ENCODE measurements around the gene SEMA4D. TPM values are rescaled to one million over a fixed set of nuclear protein-coding genes. Genes with fewer than 3 reads are reported as not detected.

Gene SEMA4D
- total and polyA plus RNA-seq, 9 of the 15 experiments (the other 6 are each of a cell fraction or from before 2014, with no cell fraction given) = 0.38 to 5.1 (median 1.8) TPM

GRCh38 chr9:89475891-89476440, 21.9 kb downstream of the SEMA4D start (continued):
- no peak for TF ChIP-seq SAFB2 (IDR thresholded peaks at IDR 0.05; ENCODE audit: borderline replicate concordance, low read depth, low read length, severe bottlenecking)

GRCh38 chr9:89474939-89475338, 23.0 kb downstream of the SEMA4D start:
- DNase-seq (ENCODE audit: extremely low read depth in 1 of 4, low spot score in 3 of 4) = no peak
- ChIA-PET POLR2A (no interaction called here), CTCF (ENCODE audit: low intra/inter-chr PET ratio) (no interaction called here)
- no peak overlapping the region for H3K4me2 ChIP-seq (ENCODE audit: insufficient read depth, low read length)
- H4K20me1 ChIP-seq (replicated peaks; ENCODE audit: control insufficient read depth, insufficient read depth, low read length) = no peaks in the 10 kb centered on the region
- no peak overlapping the region for H2AFZ ChIP-seq (ENCODE audit: low read depth, low read length)
- 0% methylated on average over 2 of the region's 3 CpGs for WGBS (ENCODE audit: insufficient coverage, low coverage, missing lambda C conversion rate)
- no peak overlapping the region for H3K27ac ChIP-seq (ENCODE audit: extremely low read depth, low read depth, low read length)
- in situ Hi-C loops (cut with MboI) = no loop called here
- H3K79me2 ChIP-seq (ENCODE audit: control insufficient read depth, insufficient read depth, low read length) = no peaks in the 10 kb centered on the region
- peaks cover 0 to 4% of the 10 kb centered on the region in 2 experiments; a peak in 1 of 5 replicates for H3K27me3 ChIP-seq (ENCODE audit: control insufficient read depth in 2 of 2, insufficient read depth in 2 of 2, low read length in 2 of 2)
- no peaks in the 10 kb centered on the region for H3K4me1 ChIP-seq (replicated peaks in 1 of 2; ENCODE audit: control insufficient read depth in 2 of 2, insufficient read depth in 2 of 2, low read length in 2 of 2)
- no peak for FAIRE-seq
- BruUV-seq (replicated peaks) = no TSS peak
- no peaks in the 10 kb centered on the region for H3K36me3 ChIP-seq (ENCODE audit: control insufficient read depth, insufficient read depth, low read length)
- no peaks in the 10 kb centered on the region for H3K9me1 ChIP-seq (ENCODE audit: control insufficient read depth, insufficient read depth, low read length)
- H3K9me3 ChIP-seq (replicated peaks; ENCODE audit: control insufficient read depth, insufficient read depth, low read depth, low read length) = no peaks in the 10 kb centered on the region
- H3K4me3 ChIP-seq = no peak overlapping the region
- no peak for ATAC-seq
- no peak overlapping the region for H3K9ac ChIP-seq (ENCODE audit: insufficient read depth in 1 of 2, low read depth in 2 of 2, low read length in 2 of 2)
- TF ChIP-seq CBX3 (IDR thresholded peaks at IDR 0.05; ENCODE audit: borderline replicate concordance in 1 of 2, low read length in 2 of 2) (no peak), RCOR1 (IDR thresholded peaks at IDR 0.05; ENCODE audit: borderline replicate concordance in 1 of 2, low read depth in 2 of 2, low read length in 2 of 2) (no peak), SIN3B (IDR thresholded peaks at IDR 0.05; ENCODE audit: low read depth) (no peak), POLR2B (IDR thresholded peaks at IDR 0.05; ENCODE audit: low read depth, partially characterized antibody) (no peak), SMAD4 (CRISPR knock-in tag; conservative IDR thresholded peaks at IDR 0.05) (no peak), SRSF7 (optimal IDR thresholded peaks at IDR 0.05; ENCODE audit: low read depth, low read length) (no peak), POLR3A (IDR thresholded peaks at IDR 0.05; ENCODE audit: borderline replicate concordance, extremely low read depth, insufficient read depth, insufficient read length) (no peak)
- intact Hi-C loops (cut with micrococcal nuclease) = no loop called here

All from K562 (cell line).